H1 (cell line): ENCODE results near the gene ANKRD2. TPM values are rescaled to one million over a fixed set of nuclear protein-coding genes. Genes with fewer than 3 reads are reported as not detected.

ENCODE experiments used
- CTCF ChIA-PET: fragments of 300-600 bp; sonication (Branson Sonifier 250); formaldehyde crosslinking; loops from one replicate; lab custom pipeline; 2021; ENCODE audit not compliant: partially characterized antibody; lab: Charles Lee
- POLR2A ChIA-PET: fragments of 300-600 bp; sonication (Branson Sonifier 250); formaldehyde crosslinking; loops from one replicate; lab custom pipeline; 2021; ENCODE audit warnings: inconsistent platforms; ENCODE audit not compliant: partially characterized antibody; lab: Charles Lee
- DNase-seq, 2 experiments: peaks; one replicate each; pipeline versions ENCODE4 v3.0.0 to v3.0.0-alpha.2; 2010 to 2022; ENCODE audit warnings: low spot score in 2 of 2, low read depth in 1 of 2, mixed read lengths in 1 of 2
- FAIRE-seq: peaks from 2 replicates; lab custom pipeline; 2011; peaks lifted over from hg19 to GRCh38; lab: Jason Lieb, UNC
- H2AFZ ChIP-seq: 2 replicates; pipeline ENCODE4 v1.8.1; 2012; ENCODE audit warnings: low read length, inconsistent platforms
- H2AK5ac ChIP-seq: 2 replicates; pipeline ENCODE4 v1.6.1; 2013; ENCODE audit warnings: low read depth, low read length
- H2BK120ac ChIP-seq: replicated peaks from 2 replicates; pipeline ENCODE3; 2013; ENCODE audit warnings: low read depth, low read length, inconsistent platforms
- H2BK12ac ChIP-seq: 2 replicates; pipeline ENCODE4 v1.6.1; 2013; ENCODE audit warnings: low read depth, low read length
- H2BK15ac ChIP-seq: 2 replicates; pipeline ENCODE4 v1.6.1; 2013; ENCODE audit warnings: low read length
- H2BK20ac ChIP-seq: 2 replicates; pipeline ENCODE4 v1.6.1; 2013; ENCODE audit warnings: low read length
- H2BK5ac ChIP-seq: 2 replicates; pipeline ENCODE4 v1.6.1; 2013; ENCODE audit warnings: low read depth, low read length
- H3K14ac ChIP-seq: 2 replicates; pipeline ENCODE4 v1.6.1; 2013; ENCODE audit warnings: inconsistent platforms; ENCODE audit not compliant: insufficient read length
- H3K18ac ChIP-seq: 2 replicates; pipeline ENCODE4 v1.6.1; 2013; ENCODE audit warnings: low read length; ENCODE audit errors: extremely low read depth
- H3K23ac ChIP-seq: 2 replicates; pipeline ENCODE4 v1.6.1; 2013; ENCODE audit warnings: inconsistent platforms; ENCODE audit not compliant: insufficient read length
- H3K23me2 ChIP-seq: 2 replicates; pipeline ENCODE4 v1.6.1; 2013; ENCODE audit warnings: low read depth, low read length
- H3K27ac ChIP-seq: 2 replicates; pipeline ENCODE4 v1.6.1; 2011; ENCODE audit warnings: low read depth, low read length, inconsistent platforms
- H3K27me3 ChIP-seq, 4 experiments: replicated peaks in 1 of 4; 1 replicate in 1 of 4; 2 replicates in 3 of 4; pipeline versions ENCODE4 v1.6.1 to v1.8.1; 2011 to 2013; ENCODE audit warnings: low read length in 3 of 4, mild to moderate bottlenecking in 3 of 4, inconsistent platforms in 2 of 4, mixed read lengths in 2 of 4, moderate library complexity in 1 of 4; ENCODE audit not compliant: control insufficient read depth in 3 of 4, insufficient read depth in 3 of 4; ENCODE audit errors: extremely low read depth in 1 of 4
- H3K36me3 ChIP-seq, 4 experiments: 2 replicates each; pipeline versions ENCODE4 v1.6.1 to v1.8.1; 2011 to 2013; ENCODE audit warnings: mild to moderate bottlenecking in 4 of 4, low read length in 3 of 4, moderate library complexity in 2 of 4, control low read depth in 1 of 4, inconsistent platforms in 1 of 4; ENCODE audit not compliant: insufficient read depth in 4 of 4, control insufficient read depth in 2 of 4
- H3K4ac ChIP-seq: replicated peaks from 2 replicates; pipeline ENCODE3; 2013; ENCODE audit warnings: low read length, low read depth, mixed read lengths, inconsistent platforms; ENCODE audit not compliant: insufficient read length
- H3K4me1 ChIP-seq, 4 experiments: replicated peaks in 1 of 4; 1 replicate in 1 of 4; 2 replicates in 3 of 4; pipeline versions ENCODE4 v1.6.1 to v1.8.1; 2011 to 2013; ENCODE audit warnings: low read length in 3 of 4, inconsistent platforms in 2 of 4, mixed read lengths in 1 of 4; ENCODE audit not compliant: insufficient read depth in 4 of 4, control insufficient read depth in 3 of 4
- H3K4me2 ChIP-seq, 2 experiments: 2 replicates each; pipeline versions ENCODE4 v1.6.1 to v1.8.1; 2011 to 2013; ENCODE audit warnings: low read depth in 2 of 2, low read length in 2 of 2, control low read depth in 1 of 2, inconsistent platforms in 1 of 2, mild to moderate bottlenecking in 1 of 2; ENCODE audit not compliant: insufficient read depth in 1 of 2
- H3K4me3 ChIP-seq, 4 experiments: fragments of 200-600, 300-600 bp in 1 of 4; sonication (generic), shearing (Covaris generic), sonication (Bioruptor Twin) in 1 of 4; 2 replicates each; pipeline versions ENCODE4 v1.5.1 to v1.8.1; 2011 to 2016; ENCODE audit warnings: low read length in 4 of 4, low read depth in 3 of 4, control low read depth in 2 of 4, inconsistent platforms in 2 of 4, mild to moderate bottlenecking in 2 of 4, mixed read lengths in 1 of 4, moderate library complexity in 1 of 4; ENCODE audit not compliant: insufficient read depth in 2 of 4; ENCODE audit errors: extremely low read depth in 1 of 4
- H3K56ac ChIP-seq: replicated peaks from 2 replicates; pipeline ENCODE3; 2013; ENCODE audit warnings: low read depth, mild to moderate bottlenecking, mixed read lengths, low read length, inconsistent platforms; ENCODE audit not compliant: insufficient read length
- H3K79me1 ChIP-seq: 2 replicates; pipeline ENCODE4 v1.6.1; 2013; ENCODE audit warnings: low read depth, low read length, control low read depth
- H3K79me2 ChIP-seq, 2 experiments: 2 replicates each; pipeline versions ENCODE4 v1.6.1 to v1.8.1; 2012 to 2013; ENCODE audit warnings: low read length in 2 of 2, mild to moderate bottlenecking in 2 of 2, inconsistent platforms in 1 of 2; ENCODE audit not compliant: insufficient read depth in 2 of 2, control insufficient read depth in 1 of 2
- H3K9ac ChIP-seq, 4 experiments: replicated peaks in 1 of 4; 1 replicate in 1 of 4; 2 replicates in 3 of 4; pipeline versions ENCODE4 v1.6.1 to v1.8.1; 2011 to 2013; ENCODE audit warnings: low read depth in 3 of 4, low read length in 3 of 4, control low read depth in 2 of 4, mild to moderate bottlenecking in 2 of 4, moderate library complexity in 2 of 4, inconsistent platforms in 1 of 4; ENCODE audit errors: extremely low read depth in 1 of 4
- H3K9me3 ChIP-seq, 2 experiments: 2 replicates each; pipeline versions ENCODE4 v1.6.1 to v1.8.1; 2012 to 2013; ENCODE audit warnings: mild to moderate bottlenecking in 2 of 2, moderate library complexity in 2 of 2, control low read depth in 1 of 2, inconsistent platforms in 1 of 2, low read depth in 1 of 2, low read length in 1 of 2, mixed read lengths in 1 of 2; ENCODE audit not compliant: insufficient read depth in 2 of 2
- H4K20me1 ChIP-seq, 2 experiments: replicated peaks in 1 of 2; 2 replicates each; pipeline versions ENCODE3 to v1.8.1; 2011 to 2013; ENCODE audit warnings: inconsistent platforms in 2 of 2, low read length in 2 of 2, mild to moderate bottlenecking in 1 of 2; ENCODE audit not compliant: insufficient read depth in 2 of 2, control insufficient read depth in 1 of 2
- H4K5ac ChIP-seq: 2 replicates; pipeline ENCODE4 v1.6.1; 2013; ENCODE audit warnings: low read length, low read depth, mixed read lengths, inconsistent platforms; ENCODE audit not compliant: insufficient read length
- H4K8ac ChIP-seq: 2 replicates; pipeline ENCODE4 v1.8.0; 2013; ENCODE audit warnings: mild to moderate bottlenecking, moderate library complexity, low read length, inconsistent platforms; ENCODE audit not compliant: insufficient read depth; ENCODE audit errors: extremely low read depth
- H4K91ac ChIP-seq: replicated peaks from 2 replicates; pipeline ENCODE3; 2013; ENCODE audit warnings: low read length, mixed read lengths, inconsistent platforms; ENCODE audit not compliant: insufficient read length
- CHD1 ChIP-seq: IDR thresholded peaks from 2 replicates; pipeline ENCODE4 v1.6.1; 2012; ENCODE audit warnings: low read depth, low read length, improper control_type of control experiment
- HDAC2 ChIP-seq, 2 experiments: fragments of 300-600 bp in 1 of 2; sonication (generic) in 1 of 2; IDR thresholded peaks; 2 replicates each; pipeline ENCODE4 v1.6.1; 2011 to 2012; ENCODE audit warnings: low read depth in 2 of 2, low read length in 2 of 2, mild to moderate bottlenecking in 2 of 2, moderate library complexity in 2 of 2, borderline replicate concordance in 1 of 2, inconsistent platforms in 1 of 2
- JUND ChIP-seq: IDR thresholded peaks from 2 replicates; pipeline ENCODE4 v1.6.1; 2011; ENCODE audit warnings: mild to moderate bottlenecking, improper control_type of control experiment, low read length
- KDM5A ChIP-seq: fragments of 200-600 bp; IDR thresholded peaks from 2 replicates; pipeline ENCODE4 v1.7.1; 2012; ENCODE audit warnings: mild to moderate bottlenecking, low read length, inconsistent platforms, mixed read lengths
- POLR2AphosphoS5 ChIP-seq: IDR thresholded peaks from 2 replicates; pipeline ENCODE4 v1.6.1; 2011; ENCODE audit warnings: low read depth, low read length
- SP4 ChIP-seq: IDR thresholded peaks from 2 replicates; pipeline ENCODE4 v1.6.1; 2012; ENCODE audit warnings: low read length, inconsistent platforms
- TAF7 ChIP-seq: optimal IDR thresholded peaks from 2 replicates; pipeline ENCODE3; 2011; ENCODE audit warnings: low read depth, mild to moderate bottlenecking, inconsistent platforms, low read length, moderate library complexity, borderline replicate concordance
- TEAD4 ChIP-seq: IDR thresholded peaks from 2 replicates; pipeline ENCODE4 v1.6.1; 2012; ENCODE audit warnings: low read depth, low read length, inconsistent platforms, mixed read lengths
- YY1 ChIP-seq: IDR thresholded peaks from 2 replicates; pipeline ENCODE4 v1.6.1; 2011; ENCODE audit warnings: low read depth, mild to moderate bottlenecking, low read length
- WGBS, 2 experiments: shearing (Covaris generic) in 1 of 2; methylation state at CpG; one replicate each; pipeline versions ENCODE4 v1.1.6 to v1.1.7; 2013 to 2015; ENCODE audit warnings: low lambda C conversion rate in 2 of 2, mixed read lengths in 2 of 2, inconsistent platforms in 1 of 2, low coverage in 1 of 2, missing lambda C conversion rate in 1 of 2; ENCODE audit not compliant: insufficient replicate concordance in 2 of 2, insufficient coverage in 1 of 2, insufficient read length in 1 of 2; ENCODE audit errors: extremely low coverage in 1 of 2, missing lambda C conversion rate in 1 of 2; 5-methylcytosine and 5-hydroxymethylcytosine counted together
- polyA plus RNA-seq, 7 experiments: library from polyadenylated mRNA; depleted of rRNA in 3 of 7; stranded (reverse) in 5 of 7; unstranded in 2 of 7; fragments of >200 nt in 5 of 7; fragments of 200-250 nt in 2 of 7; gene quantifications; 1 replicate in 5 of 7; 2 replicates in 1 of 7; 4 replicates in 1 of 7; pipeline versions ENCODE4 v1.2.1 to v1.2.3, GENCODE V29; 2011 to 2013; ENCODE audit warnings: missing spikeins in 2 of 7, mixed read lengths in 2 of 7
- total RNA-seq: library from RNA; stranded (reverse); fragmentation: NEBNext Ultra II Directional; extraction: Animal tissue kit (Norgen Biotek cat#: 25700); gene quantifications from 2 replicates; pipeline ENCODE4 v1.2.1, GENCODE V29; 2021
- TF ChIP-seq, protein P1 (sequence below): IDR thresholded peaks from 2 replicates; pipeline ENCODE4 v1.6.1; 2012; ENCODE audit warnings: inconsistent platforms
- TF ChIP-seq, protein P2 (sequence below): IDR thresholded peaks from 2 replicates; pipeline ENCODE4 v1.6.1; 2012; ENCODE audit warnings: low read length, inconsistent platforms

Gene ANKRD2
- total and polyA plus RNA-seq, 2 of the 8 experiments (the other 6 are each of a cell fraction or from before 2014, with no cell fraction given), result not detected

DNA sequence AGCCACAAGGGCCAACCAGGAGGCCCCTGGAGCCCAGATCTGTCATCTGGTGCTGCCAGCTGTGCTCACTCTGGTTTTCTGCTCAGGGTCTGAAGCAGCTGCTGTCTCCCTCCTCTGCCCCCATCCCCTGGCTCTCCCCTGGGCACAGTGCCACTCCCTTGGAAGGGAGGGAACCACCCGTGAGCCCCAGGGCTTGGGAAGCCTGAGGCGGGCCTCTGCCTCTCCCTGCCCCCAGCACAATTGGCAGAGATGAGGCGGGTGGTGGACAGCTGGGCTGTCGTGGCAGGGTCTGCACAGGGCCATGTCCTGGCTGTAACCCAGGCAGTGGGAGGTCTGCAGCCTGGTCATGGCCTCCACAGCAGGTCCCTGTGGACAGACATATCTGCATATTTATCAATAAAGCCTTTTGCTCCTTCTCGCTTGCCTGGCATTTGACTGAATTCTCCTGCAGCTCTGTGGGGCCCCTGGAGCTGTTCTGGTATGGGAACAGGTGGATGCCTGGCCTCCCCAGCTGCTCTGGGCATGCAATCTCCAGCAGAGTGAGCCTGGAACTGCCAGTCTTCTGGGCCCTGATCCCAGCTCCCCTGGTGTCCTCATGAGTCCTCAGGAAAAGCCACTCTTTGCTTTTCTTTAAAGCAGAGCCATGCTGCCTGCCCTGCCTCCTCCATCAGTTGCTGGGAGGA, 1.6 kb upstream of the ANKRD2 start:
- Histone ChIP-seq H3K4me2 (no peak overlapping the region), H2BK15ac (no peak overlapping the region), H3K79me2 (no peaks in the 10 kb centered on the region), H3K79me1 (no peaks in the 10 kb centered on the region), H4K91ac (no peak overlapping the region), H3K27ac (no peak overlapping the region), H3K9ac (no peak overlapping the region), H4K5ac (no peak overlapping the region), H2AFZ (no peak overlapping the region), H3K23me2 (no peaks in the 10 kb centered on the region), H3K36me3 (peaks cover 0 to 14% (median 2%) of the 10 kb centered on the region in 4 experiments; a peak in 4 of 8 replicates), H3K56ac (no peak overlapping the region), H3K14ac (no peak overlapping the region), H4K8ac (no peak overlapping the region; the same call in 1 of the 2 replicates), H2AK5ac (0 out of 2 replicates have a peak overlapping the region, but pooled peaks have one; percentile 6), H2BK12ac (no peak overlapping the region), H3K18ac (no peak overlapping the region), H3K4me1 (peaks cover 2 to 6% (median 4%) of the 10 kb centered on the region in 4 experiments; a peak in 3 of 7 replicates), H2BK20ac (no peak overlapping the region), H2BK5ac (no peak overlapping the region), H3K9me3 (no peaks in the 10 kb centered on the region), H3K4me3 (no peak overlapping the region), H3K27me3 (no peaks in the 10 kb centered on the region), H2BK120ac (no peak overlapping the region), H3K4ac (no peak overlapping the region), H4K20me1 (peaks cover 0 to 2% of the 10 kb centered on the region in 2 experiments), H3K23ac (no peak overlapping the region)
- POLR2A ChIA-PET, result interaction anchor here (1.4 kb wide), 2 partner anchors 16 to 40 kb away, joined by 3 to 7 read pairs; no protein-coding TSS in a partner anchor
- DNase-seq (no peak), FAIRE-seq (no peak)
- CTCF ChIA-PET, result interaction anchor here (0.9 to 12.9 kb wide), 19 partner anchors 13 to 156 kb away, joined by 3 to 169 read pairs (median 10); partner anchors contain the start of genes C10orf62, HOGA1 and PI4K2A
- WGBS, 2 experiments, result 96% methylated on average over 5 of the region's 5 CpGs; no CpG with 5 or more reads in 1 of the 2 experiments
- TF ChIP-seq JUND (no peak), TEAD4 (no peak), YY1 (no peak), SP4 (no peak), KDM5A (no peak), TAF7 (no peak), POLR2AphosphoS5 (no peak), HDAC2 (IDR thresholded peaks at IDR 0.05; ENCODE audit: borderline replicate concordance in 1 of 2, low read depth in 2 of 2, low read length in 2 of 2) (no peak), CHD1 (no peak)
- TF ChIP-seq, protein P1, sequence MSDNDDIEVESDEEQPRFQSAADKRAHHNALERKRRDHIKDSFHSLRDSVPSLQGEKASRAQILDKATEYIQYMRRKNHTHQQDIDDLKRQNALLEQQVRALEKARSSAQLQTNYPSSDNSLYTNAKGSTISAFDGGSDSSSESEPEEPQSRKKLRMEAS, result no peak
- TF ChIP-seq, protein P2, sequence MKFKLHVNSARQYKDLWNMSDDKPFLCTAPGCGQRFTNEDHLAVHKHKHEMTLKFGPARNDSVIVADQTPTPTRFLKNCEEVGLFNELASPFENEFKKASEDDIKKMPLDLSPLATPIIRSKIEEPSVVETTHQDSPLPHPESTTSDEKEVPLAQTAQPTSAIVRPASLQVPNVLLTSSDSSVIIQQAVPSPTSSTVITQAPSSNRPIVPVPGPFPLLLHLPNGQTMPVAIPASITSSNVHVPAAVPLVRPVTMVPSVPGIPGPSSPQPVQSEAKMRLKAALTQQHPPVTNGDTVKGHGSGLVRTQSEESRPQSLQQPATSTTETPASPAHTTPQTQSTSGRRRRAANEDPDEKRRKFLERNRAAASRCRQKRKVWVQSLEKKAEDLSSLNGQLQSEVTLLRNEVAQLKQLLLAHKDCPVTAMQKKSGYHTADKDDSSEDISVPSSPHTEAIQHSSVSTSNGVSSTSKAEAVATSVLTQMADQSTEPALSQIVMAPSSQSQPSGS, result no peak
